ENCODE results near the gene CABP1.

The CABP1 gene

DNA sequence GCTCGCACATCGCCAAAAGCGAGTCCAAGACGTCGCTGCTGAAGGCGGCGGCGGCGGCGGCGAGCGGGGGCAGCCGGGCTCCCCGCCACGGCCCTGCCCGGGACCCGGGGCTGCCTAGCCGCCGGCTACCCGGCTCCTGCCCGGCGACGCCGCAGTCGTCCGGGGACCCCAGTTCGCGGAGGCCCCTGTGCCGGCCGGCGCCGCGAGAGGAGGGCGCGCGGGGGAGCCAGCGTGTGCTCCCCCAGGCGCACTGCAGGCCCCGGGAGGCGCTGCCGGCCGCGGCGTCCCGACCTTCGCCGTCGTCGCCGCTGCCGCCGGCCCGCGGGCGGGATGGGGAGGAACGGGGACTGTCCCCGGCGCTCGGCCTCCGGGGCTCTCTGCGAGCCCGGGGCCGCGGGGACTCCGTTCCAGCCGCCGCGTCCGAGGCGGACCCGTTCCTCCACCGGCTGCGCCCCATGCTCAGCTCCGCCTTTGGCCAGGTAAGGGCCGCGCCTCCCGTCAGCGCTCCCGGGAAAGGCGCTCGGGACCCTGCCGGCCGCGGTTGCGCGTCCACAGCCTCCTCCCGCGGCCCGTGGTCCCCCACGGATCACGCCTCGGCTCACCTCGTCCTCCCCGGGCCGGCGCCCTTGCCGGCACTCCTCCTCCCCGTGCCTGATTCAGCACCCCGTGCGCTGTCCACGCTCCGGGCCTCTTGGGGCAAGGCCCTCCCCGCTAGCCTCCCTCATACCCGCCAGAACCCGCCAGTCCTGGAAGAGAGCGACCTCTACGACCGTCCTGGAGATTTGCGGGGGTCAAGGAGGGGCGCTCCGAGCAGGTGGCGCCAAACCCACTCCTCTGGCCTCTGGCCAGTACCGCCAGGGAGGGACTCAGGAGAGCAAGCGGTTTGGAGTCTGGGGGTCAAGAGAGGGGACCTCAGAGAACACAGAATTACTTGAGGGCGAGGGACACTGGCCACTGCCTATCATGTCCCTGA lies 721 bp downstream of the CABP1 start:
- TF ChIP-seq, protein P1, sequence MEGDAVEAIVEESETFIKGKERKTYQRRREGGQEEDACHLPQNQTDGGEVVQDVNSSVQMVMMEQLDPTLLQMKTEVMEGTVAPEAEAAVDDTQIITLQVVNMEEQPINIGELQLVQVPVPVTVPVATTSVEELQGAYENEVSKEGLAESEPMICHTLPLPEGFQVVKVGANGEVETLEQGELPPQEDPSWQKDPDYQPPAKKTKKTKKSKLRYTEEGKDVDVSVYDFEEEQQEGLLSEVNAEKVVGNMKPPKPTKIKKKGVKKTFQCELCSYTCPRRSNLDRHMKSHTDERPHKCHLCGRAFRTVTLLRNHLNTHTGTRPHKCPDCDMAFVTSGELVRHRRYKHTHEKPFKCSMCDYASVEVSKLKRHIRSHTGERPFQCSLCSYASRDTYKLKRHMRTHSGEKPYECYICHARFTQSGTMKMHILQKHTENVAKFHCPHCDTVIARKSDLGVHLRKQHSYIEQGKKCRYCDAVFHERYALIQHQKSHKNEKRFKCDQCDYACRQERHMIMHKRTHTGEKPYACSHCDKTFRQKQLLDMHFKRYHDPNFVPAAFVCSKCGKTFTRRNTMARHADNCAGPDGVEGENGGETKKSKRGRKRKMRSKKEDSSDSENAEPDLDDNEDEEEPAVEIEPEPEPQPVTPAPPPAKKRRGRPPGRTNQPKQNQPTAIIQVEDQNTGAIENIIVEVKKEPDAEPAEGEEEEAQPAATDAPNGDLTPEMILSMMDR (IDR thresholded peaks at IDR 0.05; ENCODE audit: low read length) = 0 out of 2 replicates have a peak, but pooled peaks have one; percentile 5
- no peak for TF ChIP-seq EZH2 (optimal IDR thresholded peaks at IDR 0.05; ENCODE audit: low read depth, low read length)
- Histone ChIP-seq H3K9me3 (replicated peaks; ENCODE audit: insufficient read depth, low read length) (no peaks in the 10 kb centered on the region), H3K79me2 (ENCODE audit: low read length) (no peaks in the 10 kb centered on the region), H3K9ac (ENCODE audit: low read length) (no peak overlapping the region), H2AFZ (ENCODE audit: low read length) (no peak overlapping the region), H3K27me3 (replicated peaks; ENCODE audit: insufficient read depth, low read length) (peaks cover 15% of the 10 kb centered on the region; the same call in 1 of the 2 replicates), H3K4me3 (ENCODE audit: low read length) (peak overlapping the region; percentile 31; the same call in 1 of the 2 replicates), H3K9me2 (replicated peaks; ENCODE audit: insufficient read depth, low read length) (no peaks in the 10 kb centered on the region), H4K20me1 (ENCODE audit: insufficient read depth, low read length) (no peaks in the 10 kb centered on the region), H3K4me2 (ENCODE audit: low read depth, low read length) (peak overlapping the region; percentile 52; the same call in 1 of the 2 replicates), H3K27ac (ENCODE audit: low read length) (no peak overlapping the region), H3K36me3 (replicated peaks; ENCODE audit: insufficient read depth, low read length) (no peaks in the 10 kb centered on the region), H3F3A (ENCODE audit: insufficient read depth, low read length) (no peaks in the 10 kb centered on the region), H3K4me1 (ENCODE audit: low read length) (no peaks in the 10 kb centered on the region)
- peak; percentile 47 for DNase-seq

- Histone ChIP-seq H3K27me3 (replicated peaks; ENCODE audit: insufficient read depth, low read length) (peaks cover 15% of the 10 kb centered on the region; the same call in 1 of the 2 replicates), H2AFZ (ENCODE audit: low read length) (no peak overlapping the region), H4K20me1 (ENCODE audit: insufficient read depth, low read length) (no peaks in the 10 kb centered on the region), H3K4me3 (ENCODE audit: low read length) (no peak overlapping the region), H3F3A (ENCODE audit: insufficient read depth, low read length) (no peaks in the 10 kb centered on the region), H3K9ac (ENCODE audit: low read length) (no peak overlapping the region), H3K27ac (ENCODE audit: low read length) (no peak overlapping the region), H3K4me1 (ENCODE audit: low read length) (no peaks in the 10 kb centered on the region), H3K36me3 (replicated peaks; ENCODE audit: insufficient read depth, low read length) (no peaks in the 10 kb centered on the region), H3K79me2 (ENCODE audit: low read length) (no peaks in the 10 kb centered on the region), H3K9me3 (replicated peaks; ENCODE audit: insufficient read depth, low read length) (no peaks in the 10 kb centered on the region), H3K9me2 (replicated peaks; ENCODE audit: insufficient read depth, low read length) (no peaks in the 10 kb centered on the region), H3K4me2 (ENCODE audit: low read depth, low read length) (no peak overlapping the region)
- TF ChIP-seq, protein P1 (IDR thresholded peaks at IDR 0.05; ENCODE audit: low read length) = no peak
- no peak for TF ChIP-seq EZH2 (optimal IDR thresholded peaks at IDR 0.05; ENCODE audit: low read depth, low read length)
- TF ChIP-seq EZH2phosphoT487 (IDR thresholded peaks at IDR 0.05; ENCODE audit: low read length) = no peak
- no peak for DNase-seq
Measured at GRCh38 chr12:120642121-120642520, 1.7 kb downstream of the CABP1 start.

DNA sequence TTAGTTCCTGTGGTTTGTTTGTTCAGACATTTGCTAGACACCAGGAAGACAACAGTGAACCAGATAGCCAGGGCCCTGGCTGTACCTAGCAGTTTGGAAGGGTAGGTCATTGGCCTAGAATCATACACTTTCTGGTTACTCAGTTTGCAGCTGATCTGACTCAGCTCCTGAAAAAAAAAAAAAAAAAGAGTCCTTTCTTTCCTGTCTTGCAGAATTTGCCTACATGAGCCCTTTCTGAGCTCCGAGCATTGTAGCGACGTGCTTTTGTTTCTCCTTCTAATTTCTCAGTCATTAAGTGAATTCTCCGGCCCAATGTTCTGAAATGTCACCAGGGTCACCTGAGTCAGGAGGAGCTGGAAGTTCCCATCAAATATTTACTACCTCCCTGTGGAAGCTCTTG lies 2.4 kb downstream of the CABP1 start:
- Histone ChIP-seq H3K27me3 (replicated peaks; ENCODE audit: insufficient read depth, low read length) (peaks cover 15% of the 10 kb centered on the region; the same call in 1 of the 2 replicates), H3K9me3 (replicated peaks; ENCODE audit: insufficient read depth, low read length) (no peaks in the 10 kb centered on the region)

More for the DNA sequence above, 2.4 kb downstream of the CABP1 start:
- H3K4me2 ChIP-seq (ENCODE audit: low read depth, low read length) = no peak overlapping the region
- TF ChIP-seq EZH2 (optimal IDR thresholded peaks at IDR 0.05; ENCODE audit: low read depth, low read length) (no peak), EZH2phosphoT487 (IDR thresholded peaks at IDR 0.05; ENCODE audit: low read length) (no peak)
- TF ChIP-seq, protein P1 (IDR thresholded peaks at IDR 0.05; ENCODE audit: low read length) = no peak
- H3K9me2 ChIP-seq (replicated peaks; ENCODE audit: insufficient read depth, low read length) = no peaks in the 10 kb centered on the region
- DNase-seq = no peak
- H2AFZ ChIP-seq (ENCODE audit: low read length) = no peak overlapping the region
- no peaks in the 10 kb centered on the region for H3F3A ChIP-seq (ENCODE audit: insufficient read depth, low read length)
- H4K20me1 ChIP-seq (ENCODE audit: insufficient read depth, low read length) = no peaks in the 10 kb centered on the region
- H3K9ac ChIP-seq (ENCODE audit: low read length) = no peak overlapping the region
- no peaks in the 10 kb centered on the region for H3K4me1 ChIP-seq (ENCODE audit: low read length)
- no peak overlapping the region for H3K4me3 ChIP-seq (ENCODE audit: low read length)
- H3K79me2 ChIP-seq (ENCODE audit: low read length) = no peaks in the 10 kb centered on the region
- H3K36me3 ChIP-seq (replicated peaks; ENCODE audit: insufficient read depth, low read length) = no peaks in the 10 kb centered on the region
- H3K27ac ChIP-seq (ENCODE audit: low read length) = no peak overlapping the region

Data from MM.1S (cell line).